ENCODE results near the gene TRAF7. TPM values are rescaled to one million over a fixed set of nuclear protein-coding genes. Genes with fewer than 3 reads are reported as not detected.

Gene TRAF7
- total RNA-seq, 4 donors from 2014 or later = 19.1 to 45.0 (median 31.1) TPM

GRCh38 chr16:2199621-2200139 lies 44.1 kb downstream of the TRAF7 start:
- TF ChIP-seq CTCF (IDR thresholded peaks at IDR 0.05; ENCODE audit: low read depth) = no peak

GRCh38 chr16:2200313-2200712 lies 44.7 kb downstream of the TRAF7 start:
- TF ChIP-seq CTCF (IDR thresholded peaks at IDR 0.05; ENCODE audit: low read depth) = no peak

GRCh38 chr16:2204416-2205103 lies 49.0 kb downstream of the TRAF7 start:
- no peak for TF ChIP-seq CTCF (IDR thresholded peaks at IDR 0.05; ENCODE audit: low read depth)

GRCh38 chr16:2205104-2205966 lies 49.8 kb downstream of the TRAF7 start, which contains the start of gene MLST8:
MLST8 (plus strand) TSS chr16:2205454; CDS start chr16:2206086, 632 bp downstream.
- TF ChIP-seq CTCF (IDR thresholded peaks at IDR 0.05; ENCODE audit: low read depth) = no peak

- no peak for TF ChIP-seq CTCF (IDR thresholded peaks at IDR 0.05; ENCODE audit: low read depth)
These were observed 50.4 kb downstream of the TRAF7 start for GRCh38 chr16:2205967-2206313.

GRCh38 chr16:2206420-2206779 lies 50.8 kb downstream of the TRAF7 start:
- no peak for TF ChIP-seq CTCF (IDR thresholded peaks at IDR 0.05; ENCODE audit: low read depth)

GRCh38 chr16:2206780-2207433 lies 51.3 kb downstream of the TRAF7 start:
- TF ChIP-seq CTCF (IDR thresholded peaks at IDR 0.05; ENCODE audit: low read depth) = no peak

Data from subcutaneous adipose tissue (tissue), 4 donors.